Activated CD4-positive, CD25-positive, alpha-beta regulatory T cell treated with anti-CD3 and anti-CD28 coated beads, Interleukin-2, amount 50 U/mL, for 72 hours (primary cell): ENCODE data around the gene TRAF4.
A peak's percentile ranks its signal among the peaks of the same experiment; 100 is the strongest.
"Not testable (repeated sequence)": the region's sequence is repeated elsewhere in the genome, so short reads cannot be mapped to it uniquely, and the experiment has no call there.

Experiments
- DNase-seq: peaks from one replicate; pipeline ENCODE4 v3.0.0; 2021

TRAF4 gene

DNA sequence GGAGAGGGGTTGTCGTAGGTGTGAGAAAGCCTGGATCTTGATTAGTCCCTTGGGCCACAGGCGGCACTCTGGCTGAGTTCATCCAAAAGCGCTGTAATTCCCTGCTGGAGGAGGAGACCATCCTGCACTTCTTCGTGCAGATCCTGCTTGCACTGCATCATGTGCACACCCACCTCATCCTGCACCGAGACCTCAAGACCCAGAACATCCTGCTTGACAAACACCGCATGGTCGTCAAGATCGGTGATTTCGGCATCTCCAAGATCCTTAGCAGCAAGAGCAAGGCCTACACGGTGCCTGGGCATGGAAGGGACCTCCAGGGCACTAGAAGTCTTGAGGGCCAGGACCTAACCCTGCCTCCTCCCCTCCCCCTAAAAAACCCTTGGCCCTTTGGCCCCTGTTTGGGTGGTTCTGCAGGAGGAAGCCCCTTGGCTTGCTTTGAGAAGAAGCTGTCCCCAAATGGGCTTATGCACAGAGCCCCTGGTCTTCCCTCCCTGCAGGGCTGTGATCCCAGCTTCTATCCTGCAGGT lies 9.0 kb upstream of the TRAF4 start:
- no peak for DNase-seq

DNA sequence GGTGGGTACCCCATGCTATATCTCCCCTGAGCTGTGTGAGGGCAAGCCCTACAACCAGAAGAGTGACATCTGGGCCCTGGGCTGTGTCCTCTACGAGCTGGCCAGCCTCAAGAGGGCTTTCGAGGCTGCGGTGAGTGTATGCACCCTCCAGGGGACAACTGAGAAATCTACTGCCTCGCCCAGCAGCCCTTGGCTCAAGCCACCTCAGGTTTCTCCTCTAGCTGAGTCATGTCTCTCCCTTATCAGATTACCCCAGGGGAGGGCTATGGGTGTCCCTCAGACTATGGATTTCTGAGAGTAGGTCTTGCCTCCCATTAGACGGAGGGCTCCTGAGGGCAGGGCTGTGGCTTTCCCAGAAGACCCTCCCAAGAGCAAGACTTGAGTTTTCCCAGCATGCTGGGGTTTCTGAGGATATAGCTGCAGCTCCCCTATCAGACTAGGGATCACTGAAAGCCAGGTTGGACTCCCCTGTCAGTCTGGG lies 8.5 kb upstream of the TRAF4 start:
- DNase-seq = no peak

DNA sequence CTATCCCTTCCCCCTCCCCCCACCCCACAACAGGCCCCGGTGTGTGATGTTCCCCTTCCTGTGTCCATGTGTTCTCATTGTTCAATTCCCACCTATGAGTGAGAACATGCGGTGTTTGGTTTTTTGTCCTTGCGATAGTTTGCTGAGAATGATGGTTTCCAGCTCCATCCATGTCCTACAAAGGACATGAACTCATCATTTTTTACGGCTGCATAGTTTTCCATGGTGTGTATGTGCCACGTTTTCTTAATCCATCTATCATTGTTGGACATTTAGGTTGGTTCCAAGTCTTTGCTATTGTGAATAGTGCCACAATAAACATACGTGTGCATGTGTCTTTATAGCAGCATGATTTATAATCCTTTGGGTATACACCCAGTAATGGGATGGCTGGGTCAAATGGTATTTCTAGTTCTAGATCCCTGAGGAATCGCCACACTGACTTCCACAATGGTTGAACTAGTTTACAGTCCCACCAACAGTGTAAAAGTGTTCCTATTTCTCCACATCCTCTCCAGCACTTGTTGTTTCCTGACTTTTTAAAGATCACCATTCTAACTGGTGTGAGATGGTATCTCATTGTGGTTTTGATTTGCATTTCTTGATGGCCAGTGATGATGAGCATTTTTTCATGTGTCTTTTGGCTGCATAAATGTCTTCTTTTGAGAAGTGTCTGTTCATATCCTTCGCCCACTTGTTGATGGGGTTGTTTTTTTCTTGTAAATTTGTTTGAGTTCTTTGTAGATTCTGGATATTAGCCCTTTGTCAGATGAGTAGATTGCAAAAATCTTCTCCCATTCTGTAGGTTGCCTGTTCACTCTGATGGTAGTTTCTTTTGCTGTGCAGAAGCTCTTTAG lies 7.7 kb upstream of the TRAF4 start:
- DNase-seq = not testable (repeated sequence)

DNA sequence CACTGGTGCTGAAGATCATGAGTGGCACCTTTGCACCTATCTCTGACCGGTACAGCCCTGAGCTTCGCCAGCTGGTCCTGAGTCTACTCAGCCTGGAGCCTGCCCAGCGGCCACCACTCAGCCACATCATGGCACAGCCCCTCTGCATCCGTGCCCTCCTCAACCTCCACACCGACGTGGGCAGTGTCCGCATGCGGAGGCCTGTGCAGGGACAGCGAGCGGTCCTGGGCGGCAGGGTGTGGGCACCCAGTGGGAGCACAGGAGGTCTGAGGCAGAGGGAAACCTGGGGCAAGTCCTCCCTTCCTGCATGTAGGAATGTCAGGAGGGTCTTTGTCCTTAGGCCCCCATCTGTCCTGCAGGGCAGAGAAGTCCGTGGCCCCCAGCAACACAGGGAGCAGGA lies 6.5 kb upstream of the TRAF4 start:
- DNase-seq = no peak

DNA sequence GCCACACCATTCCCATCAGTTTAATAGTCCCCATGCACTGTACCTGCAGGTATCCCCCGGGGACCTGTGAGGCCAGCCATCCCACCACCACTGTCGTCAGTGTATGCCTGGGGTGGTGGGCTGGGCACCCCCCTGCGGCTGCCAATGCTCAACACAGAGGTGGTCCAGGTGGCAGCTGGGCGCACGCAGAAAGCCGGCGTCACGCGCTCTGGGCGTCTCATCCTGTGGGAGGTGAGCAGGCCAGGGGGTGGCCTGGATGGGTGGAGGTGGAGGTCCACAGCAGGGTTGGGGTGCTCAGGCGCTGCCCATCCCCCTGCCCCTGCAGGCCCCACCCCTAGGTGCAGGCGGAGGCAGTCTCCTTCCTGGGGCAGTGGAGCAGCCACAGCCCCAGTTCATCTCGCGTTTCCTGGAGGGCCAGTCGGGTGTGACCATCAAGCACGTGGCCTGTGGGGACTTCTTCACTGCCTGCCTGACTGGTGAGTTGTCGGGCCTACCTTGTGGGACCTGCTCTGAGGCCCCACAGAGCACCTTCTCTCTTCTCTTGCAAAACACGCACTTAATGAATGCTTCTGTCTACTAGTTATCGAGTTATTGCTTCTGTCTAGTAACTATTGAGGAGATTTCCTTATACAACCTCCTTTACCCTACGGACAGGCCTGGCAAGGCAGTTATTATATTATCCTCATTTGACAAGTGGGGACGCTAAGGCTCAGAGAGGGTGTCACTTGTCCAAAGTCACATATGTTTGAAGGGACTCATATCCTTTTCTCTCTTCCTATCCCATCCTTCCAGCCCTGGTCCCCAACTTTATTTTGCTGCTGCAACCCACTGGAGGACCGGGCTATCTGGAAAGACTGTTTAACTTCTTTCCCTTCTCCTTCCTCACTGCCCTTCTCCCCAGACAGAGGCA lies 5.8 kb upstream of the TRAF4 start:
- no peak for DNase-seq

DNA sequence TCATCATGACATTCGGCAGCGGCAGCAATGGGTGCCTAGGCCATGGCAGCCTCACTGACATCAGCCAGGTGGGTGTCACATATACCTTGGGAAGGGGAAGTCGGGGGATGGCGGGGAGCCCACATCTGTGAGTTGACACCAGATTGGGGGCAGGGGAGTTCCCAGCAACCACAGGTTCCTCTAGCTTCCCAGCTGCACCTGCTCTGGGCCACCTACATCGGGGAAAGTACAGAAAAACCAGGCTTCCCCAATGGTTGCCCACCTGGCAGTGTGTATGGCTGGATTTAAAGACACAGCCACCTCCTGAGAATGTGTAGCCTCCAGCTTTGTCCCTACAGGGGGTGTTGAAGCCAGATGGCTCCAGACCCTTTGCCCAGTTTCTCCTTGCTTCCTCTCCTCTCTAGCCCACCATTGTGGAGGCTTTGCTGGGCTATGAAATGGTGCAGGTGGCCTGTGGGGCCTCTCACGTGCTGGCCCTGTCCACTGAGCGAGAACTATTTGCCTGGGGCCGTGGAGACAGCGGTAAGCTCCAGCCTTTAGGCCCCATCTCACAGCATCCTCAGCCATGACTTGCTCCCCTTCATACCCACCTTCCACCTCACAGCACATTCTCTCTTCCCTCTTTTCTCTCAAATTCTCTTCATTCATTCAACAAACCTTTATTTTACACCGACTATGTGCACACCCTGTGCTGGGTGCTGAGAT lies 5.0 kb upstream of the TRAF4 start:
- no peak for DNase-seq

DNA sequence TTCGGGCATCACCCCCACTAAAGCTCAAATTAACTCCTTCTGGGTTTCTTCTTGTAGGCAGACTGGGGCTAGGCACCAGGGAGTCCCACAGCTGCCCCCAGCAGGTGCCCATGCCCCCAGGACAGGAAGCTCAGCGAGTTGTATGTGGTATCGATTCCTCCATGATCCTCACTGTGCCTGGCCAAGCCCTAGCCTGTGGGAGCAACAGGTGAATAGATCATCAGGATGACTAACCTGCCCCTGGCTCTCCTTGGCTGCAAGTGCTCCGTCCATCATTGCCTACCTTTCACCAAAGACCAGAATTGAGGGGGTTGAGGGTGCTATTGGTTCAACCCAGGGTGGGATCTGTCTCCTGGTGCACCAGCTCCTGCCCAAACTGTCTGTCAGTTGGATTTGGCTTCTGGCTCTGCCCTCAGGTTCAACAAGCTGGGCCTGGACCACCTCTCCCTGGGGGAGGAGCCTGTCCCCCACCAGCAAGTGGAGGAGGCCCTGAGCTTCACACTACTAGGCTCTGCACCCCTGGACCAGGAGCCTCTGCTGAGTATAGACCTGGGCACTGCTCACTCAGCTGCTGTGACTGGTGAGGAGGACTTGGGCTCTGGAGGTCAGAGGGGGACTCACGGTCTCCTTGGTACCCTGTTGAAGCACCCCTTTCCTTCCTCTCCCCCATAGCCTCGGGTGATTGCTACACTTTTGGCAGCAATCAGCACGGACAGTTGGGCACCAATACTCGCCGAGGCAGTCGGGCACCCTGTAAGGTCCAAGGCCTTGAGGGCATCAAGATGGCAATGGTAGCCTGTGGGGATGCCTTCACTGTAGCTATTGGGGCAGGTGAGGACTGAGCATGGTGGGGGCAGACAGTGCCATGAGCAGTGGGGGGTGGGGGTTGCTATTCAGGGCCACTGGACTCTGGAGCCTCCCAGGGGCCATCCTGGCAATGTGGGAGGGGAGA lies 3.1 kb upstream of the TRAF4 start:
- no peak for DNase-seq

DNA sequence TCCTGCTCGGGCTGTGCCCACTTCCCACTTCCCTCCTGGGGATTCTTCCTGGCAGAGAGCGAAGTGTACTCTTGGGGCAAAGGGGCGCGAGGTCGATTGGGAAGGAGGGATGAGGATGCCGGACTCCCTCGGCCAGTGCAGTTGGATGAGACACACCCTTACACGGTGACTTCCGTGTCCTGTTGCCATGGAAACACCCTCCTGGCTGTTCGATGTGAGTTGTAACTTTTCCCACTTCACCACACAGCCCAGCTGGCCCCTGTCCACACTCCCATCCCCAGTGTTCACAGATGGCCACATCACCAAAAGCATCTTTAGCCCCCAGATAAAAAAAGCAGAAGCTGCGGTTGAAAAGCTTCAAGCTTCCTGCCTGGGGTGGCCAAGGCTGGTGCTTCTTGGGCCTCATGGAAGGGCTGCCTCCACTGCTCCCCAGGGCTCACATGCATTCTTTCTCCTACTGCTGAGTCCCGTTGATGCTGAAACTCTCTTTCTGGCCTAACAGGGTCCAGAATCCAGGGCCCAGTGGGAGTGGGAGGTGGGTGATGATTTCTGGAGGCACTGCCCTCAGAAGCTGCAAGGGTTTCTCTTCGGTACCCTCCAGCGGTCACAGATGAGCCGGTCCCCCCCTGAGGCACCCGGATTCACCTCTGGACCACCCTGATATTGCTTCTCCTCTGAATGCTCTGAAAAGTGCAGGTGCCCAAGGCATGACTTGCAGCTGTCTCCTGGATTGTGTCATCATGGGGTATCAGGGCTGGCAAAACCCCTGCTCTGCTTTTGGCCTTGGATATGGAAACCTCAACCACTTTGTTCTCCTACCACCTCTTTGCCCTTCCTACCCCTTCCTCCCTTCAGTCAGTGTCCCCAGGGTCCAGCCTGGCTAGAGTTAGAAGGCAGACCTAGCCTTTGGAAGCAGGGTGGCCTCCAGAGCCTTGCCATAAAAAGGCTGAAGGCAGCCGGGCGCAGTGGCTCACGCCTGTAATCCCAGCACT lies 2.2 kb upstream of the TRAF4 start:
- DNase-seq = no peak

DNA sequence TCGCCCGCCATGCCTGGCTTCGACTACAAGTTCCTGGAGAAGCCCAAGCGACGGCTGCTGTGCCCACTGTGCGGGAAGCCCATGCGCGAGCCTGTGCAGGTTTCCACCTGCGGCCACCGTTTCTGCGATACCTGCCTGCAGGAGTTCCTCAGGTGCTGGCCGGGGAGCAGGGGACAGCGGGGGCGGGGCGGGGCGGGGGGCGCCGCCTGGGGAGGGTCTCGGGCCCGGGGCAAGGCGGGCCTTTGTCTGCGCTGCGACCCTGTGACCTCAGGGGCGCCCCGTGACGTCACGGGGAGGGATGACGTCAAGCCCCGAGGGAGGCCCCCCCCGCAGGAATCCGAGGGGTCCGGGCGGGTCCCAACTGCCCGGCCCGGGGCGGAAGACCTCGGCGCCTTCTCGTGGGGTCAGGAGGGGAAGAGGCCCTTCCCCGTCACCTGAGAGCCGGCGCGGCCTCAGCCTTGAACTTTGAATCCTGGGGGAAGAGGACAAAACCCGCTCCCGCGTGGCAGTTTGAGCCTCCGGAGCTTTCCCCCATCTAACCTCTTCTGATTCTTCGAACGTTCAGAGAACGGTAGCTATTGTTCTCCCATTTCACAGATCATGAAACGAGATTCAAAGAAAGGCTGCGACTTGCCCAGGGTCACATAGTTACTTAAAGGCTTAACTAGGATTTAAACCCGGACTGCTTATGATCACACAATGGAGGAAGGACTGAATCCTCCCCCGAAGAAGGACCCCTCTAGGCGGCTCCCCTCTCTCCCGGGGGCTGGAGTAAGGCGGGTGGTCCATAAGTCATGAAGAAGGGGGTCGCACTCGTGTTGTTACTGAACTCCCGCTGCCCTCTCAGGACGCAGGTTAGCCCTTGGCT lies 527 bp downstream of the TRAF4 start:
- DNase-seq = peak; percentile 63

DNA sequence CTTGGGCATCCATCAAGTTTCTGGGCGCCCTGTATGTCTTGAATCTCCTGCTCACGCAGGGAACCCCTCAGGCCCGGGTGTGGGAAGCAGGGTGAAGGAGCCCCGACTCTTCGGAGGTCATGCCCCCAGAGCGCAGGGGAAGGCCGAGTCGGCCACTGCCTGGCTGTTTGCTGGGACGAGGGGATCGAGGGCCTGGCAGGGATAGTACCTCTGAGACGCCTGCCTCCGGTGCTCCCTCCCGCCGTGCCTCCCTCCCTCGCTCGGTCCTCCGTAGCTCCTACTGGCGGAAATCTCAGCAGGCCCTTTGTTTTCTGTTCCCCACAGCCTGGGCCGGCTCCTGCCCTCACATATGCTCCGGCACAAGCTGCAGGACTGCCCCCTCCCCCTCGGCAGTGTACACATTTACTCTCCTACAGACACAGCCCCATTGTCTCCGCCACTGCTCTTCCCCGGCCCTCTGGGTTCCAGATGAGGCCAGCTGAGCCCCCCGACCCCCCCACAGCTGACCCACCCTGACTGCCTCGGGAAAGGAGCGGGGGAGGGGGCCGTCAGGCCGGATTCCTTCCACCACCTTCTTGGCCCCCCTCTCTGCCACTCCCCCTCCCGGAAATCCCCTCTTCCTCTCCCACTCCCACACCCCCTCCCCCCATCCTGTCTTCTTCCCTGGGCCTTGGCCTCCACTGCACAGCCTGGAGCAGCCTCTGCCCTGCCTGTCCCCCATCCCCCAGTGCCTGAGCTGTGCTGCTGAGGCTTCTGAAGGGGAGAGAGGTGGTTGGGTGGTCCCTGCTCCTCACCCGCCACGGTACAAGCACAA lies 1.4 kb downstream of the TRAF4 start:
- no peak for DNase-seq

DNA sequence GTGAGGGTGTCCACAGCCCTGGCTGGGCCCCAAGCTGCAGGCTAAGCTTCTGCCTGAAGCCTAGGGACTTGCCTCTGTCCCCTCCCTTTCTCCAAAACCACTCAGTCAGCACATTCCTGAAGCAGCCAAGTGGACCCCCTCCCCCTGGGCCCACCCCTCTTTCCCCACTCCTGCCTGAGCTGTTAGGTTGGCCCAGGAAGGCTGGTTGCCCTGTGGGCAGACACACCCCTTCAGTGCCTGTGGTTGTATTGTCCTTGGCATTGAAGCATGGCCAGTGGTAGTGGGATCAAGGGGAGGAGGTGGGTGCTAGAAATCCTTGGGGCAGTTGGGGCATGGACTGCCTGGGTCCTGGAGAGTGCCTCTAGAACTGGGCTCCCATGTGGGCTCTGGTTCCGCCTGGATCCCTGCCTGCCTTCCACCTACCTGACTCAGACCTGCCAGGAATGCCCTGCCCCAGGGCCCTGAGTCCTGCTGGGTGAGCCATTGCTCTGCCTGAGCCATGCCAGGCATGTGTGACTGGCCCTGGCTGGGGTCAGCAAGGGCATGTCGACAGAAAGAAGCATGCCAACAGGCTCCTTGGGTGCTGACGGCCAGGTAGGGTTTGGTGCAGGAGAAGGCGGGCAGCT lies 2.1 kb downstream of the TRAF4 start:
- DNase-seq = no peak

DNA sequence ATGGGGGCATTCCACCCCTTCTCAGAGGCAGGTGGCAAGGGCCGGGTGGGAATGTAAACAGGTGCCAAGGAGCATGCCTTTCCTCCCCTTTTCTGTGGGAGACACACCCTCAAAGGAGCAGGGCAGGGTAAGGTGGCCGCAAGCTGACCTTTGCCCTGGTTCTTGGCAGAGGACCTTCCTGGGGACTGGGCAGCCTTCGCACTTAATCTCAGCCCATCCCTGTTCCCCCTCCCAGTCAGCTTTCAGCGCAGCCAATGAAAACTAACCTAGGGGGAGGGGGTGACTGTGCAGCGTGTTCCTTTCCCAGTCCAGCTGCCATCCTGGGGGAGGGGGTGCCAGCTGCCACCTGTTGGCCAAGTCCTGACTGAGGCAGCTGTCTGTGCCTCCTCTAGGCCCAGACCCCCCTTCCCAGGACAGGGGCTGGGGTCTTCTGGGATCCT lies 2.8 kb downstream of the TRAF4 start:
- DNase-seq = no peak

DNA sequence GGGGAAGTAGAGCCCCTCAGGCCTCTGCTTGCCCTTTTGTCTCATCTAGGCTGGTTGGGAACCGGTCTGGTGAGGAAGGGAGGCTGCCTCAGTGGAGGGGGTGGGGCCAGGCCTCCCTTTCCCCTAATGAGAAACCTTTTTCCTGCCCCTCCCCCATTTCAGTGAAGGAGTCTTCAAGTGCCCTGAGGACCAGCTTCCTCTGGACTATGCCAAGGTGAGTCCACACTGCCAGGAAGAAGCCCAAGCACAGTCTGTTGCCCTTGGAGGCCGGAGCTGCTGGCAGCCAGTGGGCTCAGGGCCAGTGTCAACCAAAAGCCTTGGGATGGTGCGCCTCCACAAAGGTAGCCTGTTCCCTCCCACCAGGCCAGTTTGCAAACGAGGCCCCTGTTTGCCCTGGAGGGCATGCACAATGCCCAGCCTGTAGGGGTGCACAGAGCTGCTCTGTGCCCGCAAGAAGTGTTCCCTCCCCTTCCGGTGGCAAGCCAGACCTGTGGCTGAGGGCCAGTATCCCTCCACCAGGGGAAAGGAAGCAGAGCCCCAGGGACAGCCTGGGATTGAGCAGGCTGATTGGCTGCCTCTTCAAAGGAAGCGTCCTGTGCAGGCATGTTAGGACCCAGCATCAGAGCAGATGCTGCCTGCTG lies 3.4 kb downstream of the TRAF4 start:
- no peak for DNase-seq

DNA sequence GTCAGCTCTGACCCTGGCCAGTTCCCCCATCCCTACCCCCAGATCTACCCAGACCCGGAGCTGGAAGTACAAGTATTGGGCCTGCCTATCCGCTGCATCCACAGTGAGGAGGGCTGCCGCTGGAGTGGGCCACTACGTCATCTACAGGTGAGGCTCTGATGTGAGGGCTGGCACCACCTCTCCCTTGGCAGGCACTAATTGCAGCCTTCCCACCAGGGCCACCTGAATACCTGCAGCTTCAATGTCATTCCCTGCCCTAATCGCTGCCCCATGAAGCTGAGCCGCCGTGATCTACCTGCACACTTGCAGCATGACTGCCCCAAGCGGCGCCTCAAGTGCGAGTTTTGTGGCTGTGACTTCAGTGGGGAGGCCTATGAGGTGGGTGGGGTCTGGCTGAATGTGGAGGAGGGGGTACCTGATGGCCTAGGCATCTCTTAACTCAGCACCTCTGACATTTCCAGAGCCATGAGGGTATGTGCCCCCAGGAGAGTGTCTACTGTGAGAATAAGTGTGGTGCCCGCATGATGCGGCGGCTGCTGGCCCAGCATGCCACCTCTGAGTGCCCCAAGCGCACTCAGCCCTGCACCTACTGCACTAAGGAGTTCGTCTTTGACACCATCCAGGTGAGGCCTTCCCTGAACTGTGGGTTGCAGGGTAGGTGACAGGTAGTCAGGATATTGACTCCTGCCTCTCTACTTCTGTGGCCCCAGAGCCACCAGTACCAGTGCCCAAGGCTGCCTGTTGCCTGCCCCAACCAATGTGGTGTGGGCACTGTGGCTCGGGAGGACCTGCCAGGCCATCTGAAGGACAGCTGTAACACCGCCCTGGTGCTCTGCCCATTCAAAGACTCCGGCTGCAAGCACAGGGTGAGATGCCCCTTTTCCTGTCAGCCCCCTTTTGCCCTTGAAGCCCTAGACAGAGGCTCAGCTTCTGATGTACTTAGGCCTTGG lies 4.3 kb downstream of the TRAF4 start:
- peak; percentile 27 for DNase-seq

DNA sequence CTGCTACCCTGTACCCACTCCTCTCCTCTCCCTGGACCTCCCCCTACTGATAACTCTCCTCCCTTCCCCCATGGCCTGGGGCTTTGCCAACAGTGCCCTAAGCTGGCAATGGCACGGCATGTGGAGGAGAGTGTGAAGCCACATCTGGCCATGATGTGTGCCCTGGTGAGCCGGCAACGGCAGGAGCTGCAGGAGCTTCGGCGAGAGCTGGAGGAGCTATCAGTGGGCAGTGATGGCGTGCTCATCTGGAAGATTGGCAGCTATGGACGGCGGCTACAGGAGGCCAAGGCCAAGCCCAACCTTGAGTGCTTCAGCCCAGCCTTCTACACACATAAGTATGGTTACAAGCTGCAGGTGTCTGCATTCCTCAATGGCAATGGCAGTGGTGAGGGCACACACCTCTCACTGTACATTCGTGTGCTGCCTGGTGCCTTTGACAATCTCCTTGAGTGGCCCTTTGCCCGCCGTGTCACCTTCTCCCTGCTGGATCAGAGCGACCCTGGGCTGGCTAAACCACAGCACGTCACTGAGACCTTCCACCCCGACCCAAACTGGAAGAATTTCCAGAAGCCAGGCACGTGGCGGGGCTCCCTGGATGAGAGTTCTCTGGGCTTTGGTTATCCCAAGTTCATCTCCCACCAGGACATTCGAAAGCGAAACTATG lies 5.2 kb downstream of the TRAF4 start:
- DNase-seq = peak; percentile 29
